CD8-positive, alpha-beta memory T cell (primary cell): ENCODE data around the gene KRT81. TPM values are rescaled to one million over a fixed set of nuclear protein-coding genes. Genes with fewer than 3 reads are reported as not detected.

ENCODE experiments used
- CTCF ChIA-PET: fragments of 350-600 bp; sonication (Branson Sonifier 250); formaldehyde crosslinking; loops from one replicate; lab custom pipeline; 2021; ENCODE audit warnings: antibody characterized with exemption; lab: Charles Lee
- POLR2A ChIA-PET: fragments of 350-600 bp; sonication (Branson Sonifier 250); formaldehyde crosslinking; loops from one replicate; lab custom pipeline; 2021; ENCODE audit warnings: antibody characterized with exemption; lab: Charles Lee
- DNase-seq, 5 donors: peaks; one replicate each; pipeline versions ENCODE4 v3.0.0 to v3.0.0-alpha.2; 2020 to 2022; ENCODE audit warnings: mixed read lengths in 1 of 5
- H3K27ac ChIP-seq: one replicate; pipeline ENCODE4 v1.7.0; 2013; ENCODE audit warnings: low read depth, mild to moderate bottlenecking, low read length, moderate library complexity
- H3K27me3 ChIP-seq: 2 replicates; pipeline ENCODE4 v1.7.0; 2013; ENCODE audit warnings: low read length, mild to moderate bottlenecking; ENCODE audit not compliant: insufficient read depth, poor library complexity, severe bottlenecking
- H3K36me3 ChIP-seq: 2 replicates; pipeline ENCODE4 v1.7.0; 2013; ENCODE audit warnings: mild to moderate bottlenecking, low read length, moderate library complexity; ENCODE audit not compliant: insufficient read depth
- H3K4me1 ChIP-seq: 2 replicates; pipeline ENCODE4 v1.7.0; 2013; ENCODE audit warnings: mild to moderate bottlenecking, low read length, moderate library complexity; ENCODE audit not compliant: insufficient read depth
- H3K4me3 ChIP-seq: 2 replicates; pipeline ENCODE4 v1.7.0; 2013; ENCODE audit warnings: mild to moderate bottlenecking, low read length
- H3K9me3 ChIP-seq: 2 replicates; pipeline ENCODE4 v1.7.0; 2013; ENCODE audit warnings: mild to moderate bottlenecking, low read length
- H3K27ac Mint-ChIP-seq, 8 donors: one replicate each; pipeline ENCODE4 v1.8.0; 2020 to 2021; ENCODE audit warnings: mixed read lengths in 8 of 8, mild to moderate bottlenecking in 6 of 8, inconsistent platforms in 3 of 8, moderate library complexity in 3 of 8
- H3K27me3 Mint-ChIP-seq, 2 donors: one replicate each; pipeline ENCODE4 v1.8.0; 2020 to 2021; ENCODE audit warnings: mixed read lengths in 2 of 2, mild to moderate bottlenecking in 1 of 2, moderate library complexity in 1 of 2
- H3K36me3 Mint-ChIP-seq, 3 donors: one replicate each; pipeline ENCODE4 v1.8.0; 2020 to 2021; ENCODE audit warnings: mixed read lengths in 3 of 3, inconsistent platforms in 1 of 3, mild to moderate bottlenecking in 1 of 3
- H3K4me1 Mint-ChIP-seq, 3 donors: one replicate each; pipeline ENCODE4 v1.8.0; 2020 to 2021; ENCODE audit warnings: mixed read lengths in 3 of 3, inconsistent platforms in 1 of 3, mild to moderate bottlenecking in 1 of 3
- H3K4me3 Mint-ChIP-seq, 7 donors: one replicate each; pipeline ENCODE4 v1.8.0; 2020 to 2021; ENCODE audit warnings: mixed read lengths in 7 of 7, mild to moderate bottlenecking in 6 of 7, moderate library complexity in 4 of 7, inconsistent platforms in 2 of 7
- H3K9me3 Mint-ChIP-seq, 5 donors: one replicate each; pipeline ENCODE4 v1.8.0; 2020 to 2022; ENCODE audit warnings: mixed read lengths in 5 of 5, mild to moderate bottlenecking in 3 of 5, moderate library complexity in 2 of 5, inconsistent platforms in 1 of 5
- polyA plus RNA-seq: library from polyadenylated mRNA; unstranded; fragments of 300-500 nt; fragmentation: Illumina TruSeq; gene quantifications from one replicate; pipeline ENCODE4 v1.2.3, GENCODE V29; 2021
- total RNA-seq, 2 experiments: library from RNA; stranded (reverse); gene quantifications; one replicate each; pipeline ENCODE4 v1.2.3, GENCODE V29; 2021

The KRT81 gene
- total and polyA plus RNA-seq, 3 experiments from 2014 or later = not detected

GRCh38 chr12:52323001-52323400, 31.7 kb upstream of the KRT81 start:
- no peaks in the 10 kb centered on the region for H3K36me3 Mint-ChIP-seq
- no peaks in the 10 kb centered on the region for H3K9me3 Mint-ChIP-seq
- POLR2A ChIA-PET = no interaction called here

GRCh38 chr12:52322069-52322468, 30.7 kb upstream of the KRT81 start:
- ChIA-PET CTCF (interaction anchor here (1.1 kb wide), 1 partner anchor 11 kb away, joined by 4 read pairs; no protein-coding TSS in a partner anchor), POLR2A (no interaction called here)
- no peak overlapping the region for H3K4me3 Mint-ChIP-seq
- peaks cover 0 to under 1% (median 0%) of the 10 kb centered on the region in 3 donors for H3K4me1 Mint-ChIP-seq
- no peak overlapping the region for H3K27ac Mint-ChIP-seq
- H3K9me3 ChIP-seq = no peaks in the 10 kb centered on the region
- H3K9me3 Mint-ChIP-seq = no peaks in the 10 kb centered on the region
- peaks cover 4% of the 10 kb centered on the region for H3K27me3 ChIP-seq
- DNase-seq = no peak
- peaks cover 31 to 52% of the 10 kb centered on the region in 2 donors for H3K27me3 Mint-ChIP-seq
- no peaks in the 10 kb centered on the region for H3K4me1 ChIP-seq
- no peaks in the 10 kb centered on the region for H3K36me3 ChIP-seq
- no peak overlapping the region for H3K27ac ChIP-seq
- H3K4me3 ChIP-seq = no peak overlapping the region
- H3K36me3 Mint-ChIP-seq = no peaks in the 10 kb centered on the region

More at GRCh38 chr12:52323001-52323400, 31.7 kb upstream of the KRT81 start:
- no peaks in the 10 kb centered on the region for H3K9me3 ChIP-seq
- no peak overlapping the region for H3K27ac ChIP-seq
- peaks cover 2 to 9% (median 8%) of the 10 kb centered on the region in 3 donors for H3K4me1 Mint-ChIP-seq
- peaks cover 3% of the 10 kb centered on the region for H3K4me1 ChIP-seq
- DNase-seq = no peak
- no peak overlapping the region for H3K4me3 ChIP-seq
- no peak overlapping the region for H3K27ac Mint-ChIP-seq
- CTCF ChIA-PET = no interaction called here
- H3K36me3 ChIP-seq = no peaks in the 10 kb centered on the region
- H3K27me3 ChIP-seq = peaks cover 4% of the 10 kb centered on the region
- no peak overlapping the region for H3K4me3 Mint-ChIP-seq
- peaks cover 33 to 52% of the 10 kb centered on the region in 2 donors for H3K27me3 Mint-ChIP-seq

- Histone ChIP-seq H3K4me3 (no peak overlapping the region), H3K9me3 (no peaks in the 10 kb centered on the region), H3K4me1 (no peaks in the 10 kb centered on the region), H3K27me3 (peaks cover 4% of the 10 kb centered on the region), H3K27ac (no peak overlapping the region), H3K36me3 (no peaks in the 10 kb centered on the region)
- ChIA-PET POLR2A (no interaction called here), CTCF (interaction anchor here (1.1 kb wide), 1 partner anchor 10 kb away, joined by 4 read pairs; no protein-coding TSS in a partner anchor)
- Mint-ChIP-seq H3K4me1 (no peaks in the 10 kb centered on the region), H3K4me3 (no peak overlapping the region), H3K36me3 (no peaks in the 10 kb centered on the region), H3K27ac (no peak overlapping the region), H3K27me3 (peaks cover 33 to 52% of the 10 kb centered on the region in 2 donors), H3K9me3 (no peaks in the 10 kb centered on the region)
- DNase-seq = no peak
Measured at GRCh38 chr12:52321418-52321817, 30.1 kb upstream of the KRT81 start.

- H3K27ac ChIP-seq = no peak within 1 kb of the TSS
- no peak for DNase-seq
- no peaks in the 10 kb centered on the region for H3K9me3 Mint-ChIP-seq
- H3K9me3 ChIP-seq = no peaks in the 10 kb centered on the region
- H3K4me3 Mint-ChIP-seq = no peak within 1 kb of the TSS
- H3K4me3 ChIP-seq = no peak within 1 kb of the TSS
- no peaks in the 10 kb centered on the region for H3K36me3 ChIP-seq
- no peaks in the 10 kb centered on the region for H3K4me1 ChIP-seq
- peaks cover 33 to 52% of the 10 kb centered on the region in 2 donors for H3K27me3 Mint-ChIP-seq
- no peak within 1 kb of the TSS for H3K27ac Mint-ChIP-seq
- CTCF ChIA-PET = no interaction called here
- no peaks in the 10 kb centered on the region for H3K36me3 Mint-ChIP-seq
- peaks cover 4% of the 10 kb centered on the region for H3K27me3 ChIP-seq
- POLR2A ChIA-PET = no interaction called here
- no peaks in the 10 kb centered on the region for H3K4me1 Mint-ChIP-seq
Measured at GRCh38 chr12:52320784-52321400, 29.6 kb upstream of the KRT81 start, which contains the start of gene KRT83. TSS of gene KRT83 (minus strand) at chr12:52321398. CDS start at chr12:52321335, 63 bp downstream.

- H3K36me3 ChIP-seq = no peaks in the 10 kb centered on the region
- Mint-ChIP-seq H3K9me3 (no peaks in the 10 kb centered on the region), H3K27me3 (peaks cover 29 to 54% of the 10 kb centered on the region in 2 donors), H3K36me3 (no peaks in the 10 kb centered on the region), H3K27ac (no peak overlapping the region), H3K4me1 (peaks cover 0 to 3% (median 0%) of the 10 kb centered on the region in 3 donors), H3K4me3 (no peak overlapping the region)
- H3K9me3 ChIP-seq = no peaks in the 10 kb centered on the region
- H3K27me3 ChIP-seq = peaks cover 4% of the 10 kb centered on the region
- H3K27ac ChIP-seq = no peak overlapping the region
- CTCF ChIA-PET = interaction anchor here (2.0 kb wide), 1 partner anchor 9 kb away, joined by 11 read pairs; no protein-coding TSS in a partner anchor
- no peaks in the 10 kb centered on the region for H3K4me1 ChIP-seq
- no peak overlapping the region for H3K4me3 ChIP-seq
- POLR2A ChIA-PET = no interaction called here
- DNase-seq = no peak
Measured at GRCh38 chr12:52319097-52319496, 27.8 kb upstream of the KRT81 start.

- H3K36me3 Mint-ChIP-seq = no peaks in the 10 kb centered on the region
- Histone ChIP-seq H3K27me3 (peaks cover 4% of the 10 kb centered on the region), H3K9me3 (no peaks in the 10 kb centered on the region), H3K27ac (no peak overlapping the region), H3K4me1 (no peaks in the 10 kb centered on the region), H3K4me3 (no peak overlapping the region), H3K36me3 (no peaks in the 10 kb centered on the region)
- ChIA-PET POLR2A (no interaction called here), CTCF (interaction anchor here (2.0 kb wide), 1 partner anchor 9 kb away, joined by 11 read pairs; no protein-coding TSS in a partner anchor)
- DNase-seq = no peak
- peak overlapping the region in 1 of 8 donors; percentile 84 for H3K27ac Mint-ChIP-seq
- H3K4me1 Mint-ChIP-seq = peaks cover 0 to 3% (median 0%) of the 10 kb centered on the region in 3 donors
- no peak overlapping the region for H3K4me3 Mint-ChIP-seq
- H3K9me3 Mint-ChIP-seq = no peaks in the 10 kb centered on the region
- H3K27me3 Mint-ChIP-seq = peaks cover 25 to 59% of the 10 kb centered on the region in 2 donors
Measured at GRCh38 chr12:52318241-52318990, 27.1 kb upstream of the KRT81 start.

- Histone ChIP-seq H3K27ac (no peak overlapping the region), H3K9me3 (no peaks in the 10 kb centered on the region), H3K27me3 (peaks cover 4% of the 10 kb centered on the region), H3K4me1 (no peaks in the 10 kb centered on the region), H3K36me3 (no peaks in the 10 kb centered on the region), H3K4me3 (no peak overlapping the region)
- DNase-seq = no peak
- Mint-ChIP-seq H3K27me3 (peaks cover 22 to 55% of the 10 kb centered on the region in 2 donors), H3K36me3 (no peaks in the 10 kb centered on the region), H3K9me3 (no peaks in the 10 kb centered on the region), H3K4me3 (no peak overlapping the region), H3K27ac (no peak overlapping the region), H3K4me1 (peaks cover 0 to 3% (median 0%) of the 10 kb centered on the region in 3 donors)
- CTCF ChIA-PET = interaction anchor here (2.0 kb wide), 1 partner anchor 10 kb away, joined by 11 read pairs; no protein-coding TSS in a partner anchor
- POLR2A ChIA-PET = no interaction called here
Measured at GRCh38 chr12:52317468-52318052, 26.2 kb upstream of the KRT81 start.
